Subcutaneous abdominal adipose tissue (tissue), 5 donors: ENCODE data around the gene KCTD12.
"Not testable (repeated sequence)": the region's sequence is repeated elsewhere in the genome, so short reads cannot be mapped to it uniquely, and the experiment has no call there.

ENCODE experiments used
- H3K27ac ChIP-seq: one replicate; pipeline ENCODE4 v1.7.0; 2013; ENCODE audit warnings: low read depth, mild to moderate bottlenecking, inconsistent platforms, low read length, moderate library complexity
- H3K27me3 ChIP-seq, 5 donors: one replicate each; pipeline ENCODE4 v1.7.0; 2013; ENCODE audit warnings: low read length in 5 of 5, inconsistent platforms in 1 of 5; ENCODE audit not compliant: control insufficient read depth in 5 of 5, insufficient read depth in 4 of 5
- H3K36me3 ChIP-seq, 5 donors: one replicate each; pipeline ENCODE4 v1.7.0; 2013; ENCODE audit warnings: low read length in 5 of 5; ENCODE audit not compliant: control insufficient read depth in 5 of 5, insufficient read depth in 5 of 5
- H3K4me1 ChIP-seq, 5 donors: one replicate each; pipeline ENCODE4 v1.7.0; 2013; ENCODE audit warnings: low read length in 5 of 5, mild to moderate bottlenecking in 3 of 5, moderate library complexity in 1 of 5; ENCODE audit not compliant: control insufficient read depth in 5 of 5, insufficient read depth in 5 of 5
- H3K4me3 ChIP-seq, 5 donors: one replicate each; pipeline ENCODE4 v1.7.0; 2013; ENCODE audit warnings: low read length in 5 of 5, low read depth in 1 of 5
- H3K9ac ChIP-seq, 5 donors: one replicate each; pipeline ENCODE4 v1.7.0; 2013; ENCODE audit warnings: low read length in 5 of 5, mild to moderate bottlenecking in 4 of 5, moderate library complexity in 3 of 5
- H3K9me3 ChIP-seq, 5 donors: one replicate each; pipeline ENCODE4 v1.7.0; 2013; ENCODE audit warnings: low read length in 5 of 5; ENCODE audit not compliant: control insufficient read depth in 5 of 5
- donor health status: healthy.
- donor health status: healthy.
- donor health status: healthy.
- donor health status: healthy.
- donor health status: healthy.

Gene KCTD12

GRCh38 chr13:76886292-76887075 is at the start of gene KCTD12:
Gene KCTD12 (minus strand): TSS chr13:76886405. CDS start chr13:76886148, 257 bp downstream.
- Histone ChIP-seq H3K4me1 (peaks cover 1 to 52% (median 38%) of the 10 kb centered on the region in 5 donors), H3K36me3 (peaks cover 0 to 3% (median 0%) of the 10 kb centered on the region in 5 donors), H3K4me3 (peak within 1 kb of the TSS; percentile 77 to 96 (median 93)), H3K9ac (peak within 1 kb of the TSS; percentile 38 to 79 (median 77)), H3K27ac (peak within 1 kb of the TSS; percentile 83), H3K9me3 (no peaks in the 10 kb centered on the region), H3K27me3 (no peaks in the 10 kb centered on the region)

- Histone ChIP-seq H3K27me3 (no peaks in the 10 kb centered on the region), H3K9me3 (peaks cover 0 to 9% (median 5%) of the 10 kb centered on the region in 5 donors), H3K9ac (no peak overlapping the region), H3K4me3 (no peak overlapping the region), H3K27ac (no peak overlapping the region), H3K4me1 (no peaks in the 10 kb centered on the region), H3K36me3 (no peaks in the 10 kb centered on the region)
These were observed 48.5 kb upstream of the KCTD12 start for GRCh38 chr13:76934671-76935070.

GRCh38 chr13:76932076-76932475 is 45.9 kb upstream of the KCTD12 start:
- H3K9me3 ChIP-seq, result peaks cover 0 to 8% (median 5%) of the 10 kb centered on the region in 5 donors
- no peak overlapping the region for H3K27ac ChIP-seq
- no peak overlapping the region for H3K4me3 ChIP-seq

GRCh38 chr13:76929851-76930374 is 43.7 kb upstream of the KCTD12 start:
- H3K27ac ChIP-seq, result no peak overlapping the region
- no peaks in the 10 kb centered on the region for H3K4me1 ChIP-seq
- H3K27me3 ChIP-seq, result no peaks in the 10 kb centered on the region
- H3K9ac ChIP-seq, result no peak overlapping the region
- no peaks in the 10 kb centered on the region for H3K36me3 ChIP-seq
- peaks cover 0 to 6% (median 5%) of the 10 kb centered on the region in 5 donors for H3K9me3 ChIP-seq
- no peak overlapping the region for H3K4me3 ChIP-seq

More at GRCh38 chr13:76932076-76932475, 45.9 kb upstream of the KCTD12 start:
- Histone ChIP-seq H3K36me3 (no peaks in the 10 kb centered on the region), H3K9ac (no peak overlapping the region), H3K4me1 (no peaks in the 10 kb centered on the region), H3K27me3 (no peaks in the 10 kb centered on the region)

GRCh38 chr13:76929320-76929719 is 43.1 kb upstream of the KCTD12 start:
- Histone ChIP-seq H3K36me3 (no peaks in the 10 kb centered on the region), H3K9ac (no peak overlapping the region), H3K9me3 (peaks cover 0 to 6% (median 5%) of the 10 kb centered on the region in 5 donors), H3K27me3 (no peaks in the 10 kb centered on the region), H3K4me1 (no peaks in the 10 kb centered on the region), H3K4me3 (no peak overlapping the region), H3K27ac (no peak overlapping the region)

GRCh38 chr13:76928456-76928855 is 42.3 kb upstream of the KCTD12 start:
- Histone ChIP-seq H3K27ac (no peak overlapping the region), H3K36me3 (no peaks in the 10 kb centered on the region), H3K27me3 (no peaks in the 10 kb centered on the region), H3K9ac (no peak overlapping the region), H3K9me3 (peaks cover 0 to 6% (median 5%) of the 10 kb centered on the region in 5 donors), H3K4me3 (no peak overlapping the region), H3K4me1 (no peaks in the 10 kb centered on the region)

- H3K27me3 ChIP-seq, result no peaks in the 10 kb centered on the region
- H3K4me1 ChIP-seq, result no peaks in the 10 kb centered on the region
- no peak overlapping the region for H3K9ac ChIP-seq
- peaks cover 0 to 6% (median 5%) of the 10 kb centered on the region in 5 donors for H3K9me3 ChIP-seq
- no peak overlapping the region for H3K27ac ChIP-seq
- H3K4me3 ChIP-seq, result no peak overlapping the region
- no peaks in the 10 kb centered on the region for H3K36me3 ChIP-seq
These were observed 41.8 kb upstream of the KCTD12 start for GRCh38 chr13:76927955-76928354.

GRCh38 chr13:76925115-76925514 is 38.9 kb upstream of the KCTD12 start:
- Histone ChIP-seq H3K27me3 (no peaks in the 10 kb centered on the region), H3K4me1 (no peaks in the 10 kb centered on the region), H3K4me3 (no peak overlapping the region), H3K36me3 (no peaks in the 10 kb centered on the region), H3K9me3 (no peaks in the 10 kb centered on the region), H3K27ac (no peak overlapping the region), H3K9ac (no peak overlapping the region)

GRCh38 chr13:76921516-76921915 is 35.3 kb upstream of the KCTD12 start:
- Histone ChIP-seq H3K27me3 (no peaks in the 10 kb centered on the region), H3K4me3 (no peak overlapping the region), H3K27ac (no peak overlapping the region), H3K36me3 (no peaks in the 10 kb centered on the region), H3K9ac (no peak overlapping the region), H3K9me3 (no peaks in the 10 kb centered on the region), H3K4me1 (peaks cover 3 to 10% (median 6%) of the 10 kb centered on the region in 5 donors)

- H3K4me1 ChIP-seq, H3K27ac ChIP-seq, H3K27me3 ChIP-seq, H3K9me3 ChIP-seq, H3K36me3 ChIP-seq: not testable (repeated sequence)
- peak overlapping the region in 2 of 5 donors; percentile 5 to 7 for H3K4me3 ChIP-seq
- H3K9ac ChIP-seq, result peak overlapping the region in 1 of 5 donors; percentile 25
These were observed 31.7 kb upstream of the KCTD12 start for GRCh38 chr13:76917755-76918481.
